CD4-positive, alpha-beta T cell treated with Interleukin-6 for 4 hours (primary cell): ENCODE results near the gene IL1RAPL2.

ENCODE experiments used
- DNase-seq: peaks from one replicate; pipeline ENCODE4 v3.0.0-alpha.2; 2020; ENCODE audit warnings: mixed read lengths

IL1RAPL2 gene

GRCh38 chrX:105475801-105476200 is 909.8 kb downstream of the IL1RAPL2 start:
- no peak for DNase-seq

- no peak for DNase-seq
Observed at GRCh38 chrX:105477351-105477750, 911.4 kb downstream of the IL1RAPL2 start.

- DNase-seq: no peak
Observed at GRCh38 chrX:105480646-105481310, 914.8 kb downstream of the IL1RAPL2 start.

- no peak for DNase-seq
Observed at GRCh38 chrX:105483011-105483410, 917.0 kb downstream of the IL1RAPL2 start.

- no peak for DNase-seq
Observed at GRCh38 chrX:105488716-105489115, 922.7 kb downstream of the IL1RAPL2 start.

- no peak for DNase-seq
Observed at GRCh38 chrX:105495376-105495775, 929.4 kb downstream of the IL1RAPL2 start.

- DNase-seq: no peak
Observed at GRCh38 chrX:105502336-105502735, 936.3 kb downstream of the IL1RAPL2 start.

- no peak for DNase-seq
Observed at GRCh38 chrX:105515561-105515960, 949.6 kb downstream of the IL1RAPL2 start.

- no peak for DNase-seq
Observed at GRCh38 chrX:105526431-105526830, 960.4 kb downstream of the IL1RAPL2 start.

GRCh38 chrX:105527759-105528158 is 961.8 kb downstream of the IL1RAPL2 start:
- no peak for DNase-seq

- no peak for DNase-seq
Observed at GRCh38 chrX:105533951-105534350, 968.0 kb downstream of the IL1RAPL2 start.

- DNase-seq: no peak
Observed at GRCh38 chrX:105543283-105543682, 977.3 kb downstream of the IL1RAPL2 start.

GRCh38 chrX:105550043-105550663 is 984.2 kb downstream of the IL1RAPL2 start:
- DNase-seq: no peak

GRCh38 chrX:105552395-105552794 is 986.4 kb downstream of the IL1RAPL2 start:
- DNase-seq: no peak

GRCh38 chrX:105553118-105553517 is 987.1 kb downstream of the IL1RAPL2 start:
- no peak for DNase-seq

GRCh38 chrX:105564501-105564900 is 998.5 kb downstream of the IL1RAPL2 start:
- DNase-seq: no peak

- DNase-seq: no peak
Observed at GRCh38 chrX:105565856-105566255, 999.9 kb downstream of the IL1RAPL2 start.

- DNase-seq: no peak
Observed at GRCh38 chrX:105567082-105567481, 1001.1 kb downstream of the IL1RAPL2 start.

- DNase-seq: no peak
Observed at GRCh38 chrX:105608745-105609144, 1042.7 kb downstream of the IL1RAPL2 start.

GRCh38 chrX:105609530-105609929 is 1043.5 kb downstream of the IL1RAPL2 start:
- DNase-seq: no peak

- DNase-seq: no peak
Observed at GRCh38 chrX:105610411-105610810, 1044.4 kb downstream of the IL1RAPL2 start.

- DNase-seq: no peak
Observed at GRCh38 chrX:105618393-105619101, 1052.5 kb downstream of the IL1RAPL2 start.

- DNase-seq: no peak
Observed at GRCh38 chrX:105634180-105634579, 1068.2 kb downstream of the IL1RAPL2 start.

GRCh38 chrX:105635794-105636193 is 1069.8 kb downstream of the IL1RAPL2 start:
- DNase-seq: no peak
